DMS53 (cell line): ENCODE measurements around the gene GRSF1.
A peak's percentile ranks its signal among the peaks of the same experiment; 100 is the strongest.
"Not testable (repeated sequence)": the region's sequence is repeated elsewhere in the genome, so short reads cannot be mapped to it uniquely, and the experiment has no call there.

Experiments used
- DNase-seq: peaks from one replicate; lab custom pipeline; 2025; lab: John Stamatoyannopoulos, UW

Gene GRSF1

GRCh38 chr4:70839589-70840093 is at the start of gene GRSF1:
Gene GRSF1 (minus strand): TSS chr4:70839890. CDS start chr4:70839827, 63 bp downstream.
- peak; percentile 93 for DNase-seq

- DNase-seq: peak; percentile 3
Measured at GRCh38 chr4:70885174-70885573, 45.5 kb upstream of the GRSF1 start.

- no peak for DNase-seq
Measured at GRCh38 chr4:70880739-70881138, 41.0 kb upstream of the GRSF1 start.

- no peak for DNase-seq
Measured at GRCh38 chr4:70877556-70877955, 37.9 kb upstream of the GRSF1 start.

GRCh38 chr4:70874268-70875156 is 34.8 kb upstream of the GRSF1 start:
- DNase-seq: no peak

GRCh38 chr4:70873216-70873615 is 33.5 kb upstream of the GRSF1 start:
- DNase-seq: no peak

- no peak for DNase-seq
Measured at GRCh38 chr4:70868778-70869177, 29.1 kb upstream of the GRSF1 start.

- DNase-seq: no peak
Measured at GRCh38 chr4:70863099-70863790, 23.6 kb upstream of the GRSF1 start.

- no peak for DNase-seq
Measured at GRCh38 chr4:70859066-70859465, 19.4 kb upstream of the GRSF1 start.

GRCh38 chr4:70858454-70858853 is 18.8 kb upstream of the GRSF1 start:
- DNase-seq: no peak

- no peak for DNase-seq
Measured at GRCh38 chr4:70855464-70855863, 15.8 kb upstream of the GRSF1 start.

- DNase-seq: no peak
Measured at GRCh38 chr4:70849291-70849690, 9.6 kb upstream of the GRSF1 start.

GRCh38 chr4:70844180-70844579 is 4.5 kb upstream of the GRSF1 start:
- no peak for DNase-seq

- DNase-seq: no peak
Measured at GRCh38 chr4:70842761-70843435, 3.2 kb upstream of the GRSF1 start.

- no peak for DNase-seq
Measured at GRCh38 chr4:70841951-70842350, 2.3 kb upstream of the GRSF1 start.

- DNase-seq: no peak
Measured at GRCh38 chr4:70841211-70841610, 1.5 kb upstream of the GRSF1 start.

- DNase-seq: not testable (repeated sequence)
Measured at GRCh38 chr4:70840631-70841030, 941 bp upstream of the GRSF1 start.

- peak; percentile 57 for DNase-seq
Measured at GRCh38 chr4:70840137-70840536, 447 bp upstream of the GRSF1 start.

- DNase-seq: peak; percentile 79
Measured at GRCh38 chr4:70838666-70839588, 763 bp downstream of the GRSF1 start.

- no peak for DNase-seq
Measured at GRCh38 chr4:70838204-70838603, 1.5 kb downstream of the GRSF1 start.

- no peak for DNase-seq
Measured at GRCh38 chr4:70836081-70836480, 3.6 kb downstream of the GRSF1 start.
